B cell (primary cell): ENCODE results near the gene RAB41. TPM values are rescaled to one million over a fixed set of nuclear protein-coding genes. Genes with fewer than 3 reads are reported as not detected.

Experiments used
- ATAC-seq: fragments of 200-7000 bp; cut with Tn5 transposase; one replicate; pipeline ENCODE4 v1.10.0; 2021; ENCODE audit warnings: low read depth, mild to moderate bottlenecking, moderate number of reproducible peaks, moderate library complexity
- CTCF ChIA-PET: fragments of 350-600 bp; sonication (Branson Sonifier 250); formaldehyde crosslinking; loops from one replicate; lab custom pipeline; 2021; ENCODE audit warnings: antibody characterized with exemption, inconsistent platforms; lab: Charles Lee
- POLR2A ChIA-PET: fragments of 350-600 bp; sonication (Branson Sonifier 250); formaldehyde crosslinking; loops from one replicate; lab custom pipeline; 2021; ENCODE audit warnings: antibody characterized with exemption; lab: Charles Lee
- DNase-seq: peaks from one replicate; pipeline ENCODE4 v3.0.0; 2013
- H2AFZ ChIP-seq: 2 replicates; pipeline ENCODE4 v1.6.1; 2012; ENCODE audit warnings: mild to moderate bottlenecking, low read depth, low read length; ENCODE audit not compliant: insufficient read depth, poor library complexity, severe bottlenecking
- H3K27ac ChIP-seq, 2 donors: 1 replicate in 1 of 2; 2 replicates in 1 of 2; pipeline ENCODE4 v1.5.1; 2012 to 2013; ENCODE audit warnings: low read length in 2 of 2, mild to moderate bottlenecking in 2 of 2, moderate library complexity in 1 of 2
- H3K27me3 ChIP-seq, 4 experiments: fragments of 200-600 bp in 1 of 4; sonication (generic) in 1 of 4; replicated peaks in 1 of 4; 1 replicate in 2 of 4; 2 replicates in 2 of 4; pipeline versions ENCODE4 v1.6.1 to v1.7.0; 2013 to 2016; ENCODE audit warnings: low read length in 3 of 4, mild to moderate bottlenecking in 2 of 4, mixed read lengths in 1 of 4, moderate library complexity in 1 of 4; ENCODE audit not compliant: insufficient read depth in 4 of 4, control insufficient read depth in 3 of 4; ENCODE audit errors: control extremely low read depth in 1 of 4
- H3K36me3 ChIP-seq, 2 experiments: replicated peaks in 1 of 2; 1 replicate in 1 of 2; 2 replicates in 1 of 2; pipeline versions ENCODE4 v1.6.1 to v1.7.1; 2013; ENCODE audit warnings: low read length in 1 of 2; ENCODE audit not compliant: insufficient read depth in 2 of 2, control insufficient read depth in 1 of 2; ENCODE audit errors: control extremely low read depth in 1 of 2, extremely low read depth in 1 of 2
- H3K4me1 ChIP-seq, 2 donors: fragments of 200-600 bp in 1 of 2; sonication (generic) in 1 of 2; 1 replicate in 1 of 2; 2 replicates in 1 of 2; pipeline versions ENCODE4 v1.5.1 to v1.6.1; 2013 to 2017; ENCODE audit warnings: low read length in 2 of 2; ENCODE audit not compliant: control insufficient read depth in 2 of 2, insufficient read depth in 2 of 2
- H3K4me2 ChIP-seq: replicated peaks from 2 replicates; pipeline ENCODE3; 2012; ENCODE audit warnings: mild to moderate bottlenecking, low read depth, low read length; ENCODE audit not compliant: poor library complexity, severe bottlenecking
- H3K4me3 ChIP-seq, 5 experiments: fragments of 200-600 bp in 1 of 5; sonication (generic) in 1 of 5; 1 replicate in 3 of 5; 2 replicates in 2 of 5; pipeline versions ENCODE4 v1.5.1 to v1.7.0; 2011 to 2016; ENCODE audit warnings: low read length in 4 of 5, mild to moderate bottlenecking in 4 of 5, low read depth in 2 of 5, control low read depth in 1 of 5, moderate library complexity in 1 of 5; ENCODE audit not compliant: insufficient read depth in 1 of 5; ENCODE audit errors: control extremely low read depth in 1 of 5, extremely low read depth in 1 of 5
- H3K79me2 ChIP-seq: fragments of 200-600 bp; sonication (generic); one replicate; pipeline ENCODE4 v1.6.0; 2016; ENCODE audit warnings: low read length; ENCODE audit not compliant: control insufficient read depth, insufficient read depth
- H3K9ac ChIP-seq: fragments of 200-600 bp; sonication (generic); 2 replicates; pipeline ENCODE4 v1.6.1; 2017; ENCODE audit warnings: mild to moderate bottlenecking, low read length, moderate library complexity
- H3K9me3 ChIP-seq, 3 donors: one replicate each; pipeline versions ENCODE4 v1.6.1 to v1.7.1; 2013; ENCODE audit warnings: low read length in 2 of 3; ENCODE audit not compliant: control insufficient read depth in 2 of 3, insufficient read depth in 1 of 3; ENCODE audit errors: control extremely low read depth in 1 of 3
- H4K20me1 ChIP-seq: 2 replicates; pipeline ENCODE4 v1.6.0; 2012; ENCODE audit warnings: mild to moderate bottlenecking, low read length; ENCODE audit not compliant: insufficient read depth, control insufficient read depth, poor library complexity, severe bottlenecking
- H3K27ac Mint-ChIP-seq: one replicate; pipeline ENCODE4 v1.8.0; 2021; ENCODE audit warnings: mixed read lengths
- H3K27me3 Mint-ChIP-seq: one replicate; pipeline ENCODE4 v1.8.0; 2021; ENCODE audit warnings: mixed read lengths
- H3K4me1 Mint-ChIP-seq: one replicate; pipeline ENCODE4 v1.8.0; 2021; ENCODE audit warnings: mixed read lengths
- H3K4me3 Mint-ChIP-seq: one replicate; pipeline ENCODE4 v1.8.0; 2021; ENCODE audit warnings: mixed read lengths
- H3K9me3 Mint-ChIP-seq: one replicate; pipeline ENCODE4 v1.8.0; 2022; ENCODE audit warnings: mixed read lengths; ENCODE audit not compliant: insufficient read depth
- CTCF ChIP-seq: fragments of 200-600 bp; IDR thresholded peaks from one replicate; pipeline ENCODE4 v1.8.0; 2022; ENCODE audit warnings: antibody characterized with exemption, mild to moderate bottlenecking
- EZH2 ChIP-seq: IDR thresholded peaks from 2 replicates; pipeline ENCODE4 v1.6.1; 2012; ENCODE audit warnings: borderline replicate concordance, low read depth, mild to moderate bottlenecking, moderate library complexity, low read length; ENCODE audit not compliant: insufficient read depth, poor library complexity, severe bottlenecking
- WGBS: methylation state at CpG from one replicate; pipeline ENCODE4 v1.1.5; 2013; ENCODE audit warnings: missing lambda C conversion rate; ENCODE audit not compliant: insufficient coverage; 5-methylcytosine and 5-hydroxymethylcytosine counted together
- intact Hi-C: fragments of 100-400 bp; cut with micrococcal nuclease; formaldehyde crosslinking; loops from one replicate; pipeline ENCODE4 v1.10.0; 2022
- polyA plus RNA-seq: library from polyadenylated mRNA; depleted of rRNA; stranded (reverse); fragments of >200 nt; gene quantifications from 2 replicates; pipeline ENCODE4 v1.2.3, GENCODE V29; 2012
- total RNA-seq, 2 donors: library from RNA; stranded (reverse); fragments of 120-200 nt in 1 of 2; gene quantifications; 1 replicate in 1 of 2; 2 replicates in 1 of 2; pipeline versions ENCODE4 v1.2.3 to v1.2.4, GENCODE V29; 2013 to 2022

The RAB41 gene
- total and polyA plus RNA-seq, 2 donors (not counting 1 experiment from before 2014, with no cell fraction given): not detected

DNA sequence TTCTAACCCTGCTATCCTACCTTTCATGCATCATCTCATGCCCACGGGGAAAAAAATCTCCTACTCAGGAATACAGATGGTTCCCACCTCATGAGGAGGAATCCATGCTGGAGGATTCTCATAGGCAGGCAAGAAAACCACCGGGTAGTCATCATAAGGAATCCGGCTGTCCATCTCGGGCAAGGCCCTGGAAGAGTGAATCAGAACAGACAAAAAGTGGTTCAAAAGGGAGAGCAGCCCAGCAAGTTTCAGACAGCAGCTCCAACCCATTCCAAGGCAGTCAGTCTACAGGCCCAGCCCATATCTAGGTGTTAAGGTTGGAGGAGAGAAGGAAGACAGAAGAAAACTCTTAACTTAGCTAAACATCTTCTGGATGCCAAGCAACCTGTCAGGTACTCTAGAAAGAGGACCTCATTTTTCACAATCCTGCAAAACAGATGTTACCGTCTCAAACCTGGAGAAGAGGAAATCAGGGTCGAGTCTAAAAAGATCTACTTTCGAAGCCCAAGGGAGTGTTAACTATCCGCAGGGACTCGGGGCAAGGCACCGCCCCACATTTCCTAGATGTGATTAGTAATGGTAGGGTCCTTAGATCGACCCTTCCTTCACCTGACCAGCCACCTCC lies 7.3 kb downstream of the RAB41 start:
- Histone ChIP-seq H3K4me3 (peak overlapping the region; percentile 12 to 75 (median 57)), H3K27me3 (no peaks in the 10 kb centered on the region), H2AFZ (peak overlapping the region; percentile 77), H3K36me3 (peaks cover 0 to 2% of the 10 kb centered on the region in 2 experiments), H3K27ac (peak overlapping the region; percentile 33 to 53), H3K9me3 (no peaks in the 10 kb centered on the region), H3K4me1 (peaks cover 10 to 13% of the 10 kb centered on the region in 2 donors), H3K9ac (peak overlapping the region; percentile 73), H3K79me2 (no peaks in the 10 kb centered on the region), H4K20me1 (no peaks in the 10 kb centered on the region), H3K4me2 (peak overlapping the region; percentile 79)
- no peaks in the 10 kb centered on the region for H3K27me3 Mint-ChIP-seq
- H3K27ac Mint-ChIP-seq: peak overlapping the region; percentile 78
- H3K4me3 Mint-ChIP-seq: peak overlapping the region; percentile 89
- no peak for DNase-seq
- ChIA-PET CTCF (interaction anchor here (0.9 to 1.1 kb wide), 2 partner anchors 156 to 889 kb away, joined by 4 read pairs; partner anchors contain the start of gene IGBP1), POLR2A (no interaction called here)
- TF ChIP-seq CTCF (no peak), EZH2 (no peak)
- peaks cover 20% of the 10 kb centered on the region for H3K4me1 Mint-ChIP-seq
- ATAC-seq: no peak
- intact Hi-C loops: loop anchor here (1.0 to 10.0 kb wide), 2 partner anchors 145 to 154 kb away; partner anchors contain the start of gene IGBP1
- WGBS: 80% methylated on average over 1 of the region's 11 CpGs
- no peaks in the 10 kb centered on the region for H3K9me3 Mint-ChIP-seq
